Fibroblast of skin of abdomen (primary cell): ENCODE results near the gene COL4A2.

ENCODE experiments used
- DNase-seq: peaks from one replicate; pipeline ENCODE4 v3.0.0-alpha.2; 2013

Gene COL4A2

GRCh38 chr13:110503037-110503901 is 196.2 kb downstream of the COL4A2 start:
- peak; percentile 12 for DNase-seq

- DNase-seq = no peak
Measured at GRCh38 chr13:110503979-110504499, 197.0 kb downstream of the COL4A2 start.

GRCh38 chr13:110505594-110505993 is 198.5 kb downstream of the COL4A2 start:
- no peak for DNase-seq

GRCh38 chr13:110506396-110506795 is 199.3 kb downstream of the COL4A2 start:
- DNase-seq = no peak

- no peak for DNase-seq
Measured at GRCh38 chr13:110506859-110507566, 199.9 kb downstream of the COL4A2 start.

- no peak for DNase-seq
Measured at GRCh38 chr13:110507678-110508381, 200.7 kb downstream of the COL4A2 start.

- DNase-seq = no peak
Measured at GRCh38 chr13:110509478-110509926, 202.4 kb downstream of the COL4A2 start.

- peak; percentile 27 for DNase-seq
Measured at GRCh38 chr13:110509971-110510786, 203.1 kb downstream of the COL4A2 start.

- no peak for DNase-seq
Measured at GRCh38 chr13:110511509-110512181, 204.6 kb downstream of the COL4A2 start.

GRCh38 chr13:110512198-110512740 is 205.2 kb downstream of the COL4A2 start:
- DNase-seq = no peak

GRCh38 chr13:110516500-110516899 is 209.4 kb downstream of the COL4A2 start:
- DNase-seq = no peak

- no peak for DNase-seq
Measured at GRCh38 chr13:110517505-110518225, 210.6 kb downstream of the COL4A2 start.

GRCh38 chr13:110518226-110518525 is 211.1 kb downstream of the COL4A2 start:
- no peak for DNase-seq

GRCh38 chr13:110518571-110518970 is 211.5 kb downstream of the COL4A2 start:
- no peak for DNase-seq

GRCh38 chr13:110519046-110519445 is 212.0 kb downstream of the COL4A2 start:
- DNase-seq = no peak

- DNase-seq = no peak
Measured at GRCh38 chr13:110519506-110519905, 212.4 kb downstream of the COL4A2 start.

- no peak for DNase-seq
Measured at GRCh38 chr13:110520431-110521295, 213.6 kb downstream of the COL4A2 start.

- DNase-seq = no peak
Measured at GRCh38 chr13:110521296-110521680, 214.2 kb downstream of the COL4A2 start.

- no peak for DNase-seq
Measured at GRCh38 chr13:110521946-110522345, 214.9 kb downstream of the COL4A2 start.

- DNase-seq = no peak
Measured at GRCh38 chr13:110522721-110523120, 215.6 kb downstream of the COL4A2 start.
